NCI-H1436 treated with DMSO at 0.1 percent for 48 hours (cell line): Measurements from ENCODE around the gene FXYD6.
"Not testable (repeated sequence)": the region's sequence is repeated elsewhere in the genome, so short reads cannot be mapped to it uniquely, and the experiment has no call there.

Experiments
- DNase-seq: peaks from one replicate; lab custom pipeline; 2025; lab: John Stamatoyannopoulos, UW

FXYD6 gene

GRCh38 chr11:117869604-117870003 lies 6.9 kb downstream of the FXYD6 start:
- DNase-seq, result no peak

- peak; percentile 50 for DNase-seq
These were observed 7.5 kb downstream of the FXYD6 start for GRCh38 chr11:117868815-117869561.

GRCh38 chr11:117868088-117868487 lies 8.4 kb downstream of the FXYD6 start:
- no peak for DNase-seq

GRCh38 chr11:117866526-117866925 lies 9.9 kb downstream of the FXYD6 start:
- no peak for DNase-seq

- DNase-seq, result not testable (repeated sequence)
These were observed 10.9 kb downstream of the FXYD6 start for GRCh38 chr11:117865546-117865945.

- no peak for DNase-seq
These were observed 13.1 kb downstream of the FXYD6 start for GRCh38 chr11:117863383-117863782.

- DNase-seq, result no peak
These were observed 13.7 kb downstream of the FXYD6 start for GRCh38 chr11:117862753-117863152.

- no peak for DNase-seq
These were observed 14.3 kb downstream of the FXYD6 start for GRCh38 chr11:117862019-117862725.

- peak; percentile 88 for DNase-seq
These were observed 15.1 kb downstream of the FXYD6 start for GRCh38 chr11:117861151-117862018.

GRCh38 chr11:117860139-117860538 lies 16.3 kb downstream of the FXYD6 start:
- DNase-seq, result no peak

GRCh38 chr11:117859488-117860112 lies 16.9 kb downstream of the FXYD6 start:
- DNase-seq, result no peak

GRCh38 chr11:117859061-117859460 lies 17.4 kb downstream of the FXYD6 start:
- DNase-seq, result no peak

- DNase-seq, result no peak
These were observed 18.6 kb downstream of the FXYD6 start for GRCh38 chr11:117857734-117858414.

GRCh38 chr11:117855912-117856651 lies 20.4 kb downstream of the FXYD6 start:
- DNase-seq, result no peak

- no peak for DNase-seq
These were observed 21.1 kb downstream of the FXYD6 start for GRCh38 chr11:117855186-117855845.

- DNase-seq, result no peak
These were observed 24.1 kb downstream of the FXYD6 start for GRCh38 chr11:117852309-117852708.

- no peak for DNase-seq
These were observed 24.6 kb downstream of the FXYD6 start for GRCh38 chr11:117851852-117852251.

GRCh38 chr11:117851106-117851505 lies 25.4 kb downstream of the FXYD6 start:
- no peak for DNase-seq

- DNase-seq, result no peak
These were observed 26.6 kb downstream of the FXYD6 start for GRCh38 chr11:117849781-117850414.
